H1 (cell line): ENCODE measurements around the gene KRT80. TPM values are rescaled to one million over a fixed set of nuclear protein-coding genes. Genes with fewer than 3 reads are reported as not detected.

Source experiments
- CTCF ChIA-PET: fragments of 300-600 bp; sonication (Branson Sonifier 250); formaldehyde crosslinking; loops from one replicate; lab custom pipeline; 2021; ENCODE audit not compliant: partially characterized antibody; lab: Charles Lee
- POLR2A ChIA-PET: fragments of 300-600 bp; sonication (Branson Sonifier 250); formaldehyde crosslinking; loops from one replicate; lab custom pipeline; 2021; ENCODE audit warnings: inconsistent platforms; ENCODE audit not compliant: partially characterized antibody; lab: Charles Lee
- DNase-seq, 2 experiments: peaks; one replicate each; pipeline versions ENCODE4 v3.0.0 to v3.0.0-alpha.2; 2010 to 2022; ENCODE audit warnings: low spot score in 2 of 2, low read depth in 1 of 2, mixed read lengths in 1 of 2
- FAIRE-seq: peaks from 2 replicates; lab custom pipeline; 2011; peaks lifted over from hg19 to GRCh38; lab: Jason Lieb, UNC
- H2AFZ ChIP-seq: 2 replicates; pipeline ENCODE4 v1.8.1; 2012; ENCODE audit warnings: low read length, inconsistent platforms
- H2AK5ac ChIP-seq: 2 replicates; pipeline ENCODE4 v1.6.1; 2013; ENCODE audit warnings: low read depth, low read length
- H2BK120ac ChIP-seq: replicated peaks from 2 replicates; pipeline ENCODE3; 2013; ENCODE audit warnings: low read depth, low read length, inconsistent platforms
- H2BK12ac ChIP-seq: 2 replicates; pipeline ENCODE4 v1.6.1; 2013; ENCODE audit warnings: low read depth, low read length
- H2BK15ac ChIP-seq: 2 replicates; pipeline ENCODE4 v1.6.1; 2013; ENCODE audit warnings: low read length
- H2BK20ac ChIP-seq: 2 replicates; pipeline ENCODE4 v1.6.1; 2013; ENCODE audit warnings: low read length
- H2BK5ac ChIP-seq: 2 replicates; pipeline ENCODE4 v1.6.1; 2013; ENCODE audit warnings: low read depth, low read length
- H3K14ac ChIP-seq: 2 replicates; pipeline ENCODE4 v1.6.1; 2013; ENCODE audit warnings: inconsistent platforms; ENCODE audit not compliant: insufficient read length
- H3K18ac ChIP-seq: 2 replicates; pipeline ENCODE4 v1.6.1; 2013; ENCODE audit warnings: low read length; ENCODE audit errors: extremely low read depth
- H3K23ac ChIP-seq: 2 replicates; pipeline ENCODE4 v1.6.1; 2013; ENCODE audit warnings: inconsistent platforms; ENCODE audit not compliant: insufficient read length
- H3K23me2 ChIP-seq: 2 replicates; pipeline ENCODE4 v1.6.1; 2013; ENCODE audit warnings: low read depth, low read length
- H3K27ac ChIP-seq: 2 replicates; pipeline ENCODE4 v1.6.1; 2011; ENCODE audit warnings: low read depth, low read length, inconsistent platforms
- H3K27me3 ChIP-seq, 4 experiments: replicated peaks in 1 of 4; 1 replicate in 1 of 4; 2 replicates in 3 of 4; pipeline versions ENCODE4 v1.6.1 to v1.8.1; 2011 to 2013; ENCODE audit warnings: low read length in 3 of 4, mild to moderate bottlenecking in 3 of 4, inconsistent platforms in 2 of 4, mixed read lengths in 2 of 4, moderate library complexity in 1 of 4; ENCODE audit not compliant: control insufficient read depth in 3 of 4, insufficient read depth in 3 of 4; ENCODE audit errors: extremely low read depth in 1 of 4
- H3K36me3 ChIP-seq, 4 experiments: 2 replicates each; pipeline versions ENCODE4 v1.6.1 to v1.8.1; 2011 to 2013; ENCODE audit warnings: mild to moderate bottlenecking in 4 of 4, low read length in 3 of 4, moderate library complexity in 2 of 4, control low read depth in 1 of 4, inconsistent platforms in 1 of 4; ENCODE audit not compliant: insufficient read depth in 4 of 4, control insufficient read depth in 2 of 4
- H3K4ac ChIP-seq: replicated peaks from 2 replicates; pipeline ENCODE3; 2013; ENCODE audit warnings: low read length, low read depth, mixed read lengths, inconsistent platforms; ENCODE audit not compliant: insufficient read length
- H3K4me1 ChIP-seq, 4 experiments: replicated peaks in 1 of 4; 1 replicate in 1 of 4; 2 replicates in 3 of 4; pipeline versions ENCODE4 v1.6.1 to v1.8.1; 2011 to 2013; ENCODE audit warnings: low read length in 3 of 4, inconsistent platforms in 2 of 4, mixed read lengths in 1 of 4; ENCODE audit not compliant: insufficient read depth in 4 of 4, control insufficient read depth in 3 of 4
- H3K4me2 ChIP-seq, 2 experiments: 2 replicates each; pipeline versions ENCODE4 v1.6.1 to v1.8.1; 2011 to 2013; ENCODE audit warnings: low read depth in 2 of 2, low read length in 2 of 2, control low read depth in 1 of 2, inconsistent platforms in 1 of 2, mild to moderate bottlenecking in 1 of 2; ENCODE audit not compliant: insufficient read depth in 1 of 2
- H3K4me3 ChIP-seq, 4 experiments: fragments of 200-600, 300-600 bp in 1 of 4; sonication (generic), shearing (Covaris generic), sonication (Bioruptor Twin) in 1 of 4; 2 replicates each; pipeline versions ENCODE4 v1.5.1 to v1.8.1; 2011 to 2016; ENCODE audit warnings: low read length in 4 of 4, low read depth in 3 of 4, control low read depth in 2 of 4, inconsistent platforms in 2 of 4, mild to moderate bottlenecking in 2 of 4, mixed read lengths in 1 of 4, moderate library complexity in 1 of 4; ENCODE audit not compliant: insufficient read depth in 2 of 4; ENCODE audit errors: extremely low read depth in 1 of 4
- H3K56ac ChIP-seq: replicated peaks from 2 replicates; pipeline ENCODE3; 2013; ENCODE audit warnings: low read depth, mild to moderate bottlenecking, mixed read lengths, low read length, inconsistent platforms; ENCODE audit not compliant: insufficient read length
- H3K79me1 ChIP-seq: 2 replicates; pipeline ENCODE4 v1.6.1; 2013; ENCODE audit warnings: low read depth, low read length, control low read depth
- H3K79me2 ChIP-seq, 2 experiments: 2 replicates each; pipeline versions ENCODE4 v1.6.1 to v1.8.1; 2012 to 2013; ENCODE audit warnings: low read length in 2 of 2, mild to moderate bottlenecking in 2 of 2, inconsistent platforms in 1 of 2; ENCODE audit not compliant: insufficient read depth in 2 of 2, control insufficient read depth in 1 of 2
- H3K9ac ChIP-seq, 4 experiments: replicated peaks in 1 of 4; 1 replicate in 1 of 4; 2 replicates in 3 of 4; pipeline versions ENCODE4 v1.6.1 to v1.8.1; 2011 to 2013; ENCODE audit warnings: low read depth in 3 of 4, low read length in 3 of 4, control low read depth in 2 of 4, mild to moderate bottlenecking in 2 of 4, moderate library complexity in 2 of 4, inconsistent platforms in 1 of 4; ENCODE audit errors: extremely low read depth in 1 of 4
- H3K9me3 ChIP-seq, 2 experiments: 2 replicates each; pipeline versions ENCODE4 v1.6.1 to v1.8.1; 2012 to 2013; ENCODE audit warnings: mild to moderate bottlenecking in 2 of 2, moderate library complexity in 2 of 2, control low read depth in 1 of 2, inconsistent platforms in 1 of 2, low read depth in 1 of 2, low read length in 1 of 2, mixed read lengths in 1 of 2; ENCODE audit not compliant: insufficient read depth in 2 of 2
- H4K20me1 ChIP-seq, 2 experiments: replicated peaks in 1 of 2; 2 replicates each; pipeline versions ENCODE3 to v1.8.1; 2011 to 2013; ENCODE audit warnings: inconsistent platforms in 2 of 2, low read length in 2 of 2, mild to moderate bottlenecking in 1 of 2; ENCODE audit not compliant: insufficient read depth in 2 of 2, control insufficient read depth in 1 of 2
- H4K5ac ChIP-seq: 2 replicates; pipeline ENCODE4 v1.6.1; 2013; ENCODE audit warnings: low read length, low read depth, mixed read lengths, inconsistent platforms; ENCODE audit not compliant: insufficient read length
- H4K8ac ChIP-seq: 2 replicates; pipeline ENCODE4 v1.8.0; 2013; ENCODE audit warnings: mild to moderate bottlenecking, moderate library complexity, low read length, inconsistent platforms; ENCODE audit not compliant: insufficient read depth; ENCODE audit errors: extremely low read depth
- H4K91ac ChIP-seq: replicated peaks from 2 replicates; pipeline ENCODE3; 2013; ENCODE audit warnings: low read length, mixed read lengths, inconsistent platforms; ENCODE audit not compliant: insufficient read length
- ATF2 ChIP-seq: IDR thresholded peaks from 2 replicates; pipeline ENCODE4 v1.6.1; 2012; ENCODE audit warnings: low read length, inconsistent platforms
- CTBP2 ChIP-seq: IDR thresholded peaks from 2 replicates; pipeline ENCODE4 v1.7.0; 2011; ENCODE audit warnings: borderline replicate concordance, mild to moderate bottlenecking, moderate library complexity, mixed read lengths, low read length; ENCODE audit not compliant: insufficient read depth, insufficient read length
- E2F6 ChIP-seq: IDR thresholded peaks from 2 replicates; pipeline ENCODE4 v1.6.1; 2012; ENCODE audit warnings: inconsistent platforms
- EGR1 ChIP-seq: IDR thresholded peaks from 2 replicates; pipeline ENCODE4 v1.6.1; 2011; ENCODE audit warnings: low read depth, low read length, borderline replicate concordance
- GTF2F1 ChIP-seq: IDR thresholded peaks from 2 replicates; pipeline ENCODE4 v1.6.1; 2012; ENCODE audit warnings: low read depth, low read length, improper control_type of control experiment, borderline replicate concordance
- NRF1 ChIP-seq: IDR thresholded peaks from 2 replicates; pipeline ENCODE4 v1.6.1; 2011; ENCODE audit warnings: mild to moderate bottlenecking, low read depth, low read length, improper control_type of control experiment
- SRF ChIP-seq: IDR thresholded peaks from 2 replicates; pipeline ENCODE4 v1.6.1; 2011; ENCODE audit warnings: mild to moderate bottlenecking, low read depth, low read length, moderate library complexity
- TAF1 ChIP-seq: IDR thresholded peaks from 2 replicates; pipeline ENCODE4 v1.6.1; 2011; ENCODE audit warnings: mild to moderate bottlenecking, low read depth, low read length
- TBP ChIP-seq: IDR thresholded peaks from 2 replicates; pipeline ENCODE4 v1.6.1; 2011; ENCODE audit warnings: low read depth, low read length, improper control_type of control experiment
- TCF12 ChIP-seq: IDR thresholded peaks from 2 replicates; pipeline ENCODE4 v1.6.1; 2011; ENCODE audit warnings: low read depth, mild to moderate bottlenecking, low read length
- ZNF274 ChIP-seq: IDR thresholded peaks from 2 replicates; pipeline ENCODE4 v1.7.0; 2012; ENCODE audit warnings: low read length, borderline replicate concordance; ENCODE audit errors: extremely low read depth
- WGBS, 2 experiments: shearing (Covaris generic) in 1 of 2; methylation state at CpG; one replicate each; pipeline versions ENCODE4 v1.1.6 to v1.1.7; 2013 to 2015; ENCODE audit warnings: low lambda C conversion rate in 2 of 2, mixed read lengths in 2 of 2, inconsistent platforms in 1 of 2, low coverage in 1 of 2, missing lambda C conversion rate in 1 of 2; ENCODE audit not compliant: insufficient replicate concordance in 2 of 2, insufficient coverage in 1 of 2, insufficient read length in 1 of 2; ENCODE audit errors: extremely low coverage in 1 of 2, missing lambda C conversion rate in 1 of 2; 5-methylcytosine and 5-hydroxymethylcytosine counted together
- polyA plus RNA-seq, 7 experiments: library from polyadenylated mRNA; depleted of rRNA in 3 of 7; stranded (reverse) in 5 of 7; unstranded in 2 of 7; fragments of >200 nt in 5 of 7; fragments of 200-250 nt in 2 of 7; gene quantifications; 1 replicate in 5 of 7; 2 replicates in 1 of 7; 4 replicates in 1 of 7; pipeline versions ENCODE4 v1.2.1 to v1.2.3, GENCODE V29; 2011 to 2013; ENCODE audit warnings: missing spikeins in 2 of 7, mixed read lengths in 2 of 7
- total RNA-seq: library from RNA; stranded (reverse); fragmentation: NEBNext Ultra II Directional; extraction: Animal tissue kit (Norgen Biotek cat#: 25700); gene quantifications from 2 replicates; pipeline ENCODE4 v1.2.1, GENCODE V29; 2021

The KRT80 gene
- total and polyA plus RNA-seq, 2 of the 8 experiments (the other 6 are each of a cell fraction or from before 2014, with no cell fraction given) = 0.05 TPM; not detected in 1

- H3K36me3 ChIP-seq = no peaks in the 10 kb centered on the region
- no peak overlapping the region for H4K8ac ChIP-seq
- no peak overlapping the region for H3K27ac ChIP-seq
- H3K14ac ChIP-seq = no peak overlapping the region
- H4K91ac ChIP-seq = no peak overlapping the region
- peaks cover 8% of the 10 kb centered on the region; the same call in 1 of the 2 replicates for H3K23me2 ChIP-seq
- CTCF ChIA-PET = interaction anchor here (0.9 to 17.6 kb wide), 13 partner anchors 9 to 132 kb away, joined by 3 to 151 read pairs (median 5); no protein-coding TSS in a partner anchor
- H2BK5ac ChIP-seq = no peak overlapping the region
- POLR2A ChIA-PET = no interaction called here
- H3K56ac ChIP-seq = no peak overlapping the region
- no peak overlapping the region for H2BK20ac ChIP-seq
- no peak overlapping the region for H3K4ac ChIP-seq
- peaks cover 0 to 25% (median 18%) of the 10 kb centered on the region in 4 experiments; a peak in 6 of 7 replicates for H3K4me1 ChIP-seq
- no peaks in the 10 kb centered on the region for H3K79me2 ChIP-seq
- no peak overlapping the region for H3K4me2 ChIP-seq
- no peak overlapping the region for H3K4me3 ChIP-seq
- no peak overlapping the region for H3K18ac ChIP-seq
- no peaks in the 10 kb centered on the region for H3K79me1 ChIP-seq
- H3K9ac ChIP-seq = no peak overlapping the region
- peaks cover 0 to 41% (median 23%) of the 10 kb centered on the region in 4 experiments; a peak in 6 of 7 replicates for H3K27me3 ChIP-seq
- H3K23ac ChIP-seq = no peak overlapping the region
- H4K20me1 ChIP-seq = no peaks in the 10 kb centered on the region
- WGBS, 2 experiments = 91% methylated on average over 2 of the region's 2 CpGs; no CpG with 5 or more reads in 1 of the 2 experiments
- H2AFZ ChIP-seq = no peak overlapping the region
- no peak overlapping the region for H2AK5ac ChIP-seq
- no peak for FAIRE-seq
- H3K9me3 ChIP-seq = no peaks in the 10 kb centered on the region
- DNase-seq = no peak
- 0 out of 2 replicates have a peak overlapping the region, but pooled peaks have one; percentile 39 for H2BK12ac ChIP-seq
- no peak overlapping the region for H2BK15ac ChIP-seq
- no peak overlapping the region for H2BK120ac ChIP-seq
- no peak overlapping the region for H4K5ac ChIP-seq
- TF ChIP-seq EGR1 (no peak), TBP (no peak), TAF1 (no peak), TCF12 (no peak), GTF2F1 (no peak), SRF (no peak), NRF1 (no peak), ATF2 (no peak), E2F6 (no peak), CTBP2 (no peak), ZNF274 (no peak)
Measured at GRCh38 chr12:52229836-52230343, 38.1 kb upstream of the KRT80 start.
